Endodermal cell (in vitro differentiated cells): Measurements from ENCODE around the gene CEBPZ. TPM values are rescaled to one million over a fixed set of nuclear protein-coding genes. Genes with fewer than 3 reads are reported as not detected.

Source experiments
- DNase-seq: peaks from one replicate; pipeline ENCODE4 v3.0.0-alpha.2; 2017
- H3K27ac ChIP-seq: 2 replicates; pipeline ENCODE4 v1.5.1; 2013; ENCODE audit warnings: mild to moderate bottlenecking, low read depth, low read length, moderate library complexity
- H3K27me3 ChIP-seq: 2 replicates; pipeline ENCODE4 v1.6.1; 2013; ENCODE audit warnings: mild to moderate bottlenecking, low read length, moderate library complexity; ENCODE audit not compliant: insufficient read depth, control insufficient read depth, poor library complexity, severe bottlenecking
- H3K36me3 ChIP-seq: 2 replicates; pipeline ENCODE4 v1.7.0; 2013; ENCODE audit warnings: mild to moderate bottlenecking, low read length, moderate library complexity; ENCODE audit not compliant: control insufficient read depth, insufficient read depth
- H3K4me1 ChIP-seq: one replicate; pipeline ENCODE4 v1.7.0; 2013; ENCODE audit warnings: low read length; ENCODE audit not compliant: control insufficient read depth, insufficient read depth
- H3K4me3 ChIP-seq: 2 replicates; pipeline ENCODE4 v1.5.1; 2013; ENCODE audit warnings: mild to moderate bottlenecking, low read length, moderate library complexity
- H3K9ac ChIP-seq: 2 replicates; pipeline ENCODE4 v1.6.1; 2013; ENCODE audit warnings: mild to moderate bottlenecking, low read length, moderate library complexity; ENCODE audit not compliant: poor library complexity, severe bottlenecking; ENCODE audit errors: extremely low read depth
- H3K9me3 ChIP-seq: 2 replicates; pipeline ENCODE4 v1.6.1; 2013; ENCODE audit warnings: mild to moderate bottlenecking, low read length, moderate library complexity; ENCODE audit not compliant: control insufficient read depth
- H3K27ac Mint-ChIP-seq: 2 replicates; pipeline ENCODE4 v1.8.0; 2020; ENCODE audit warnings: mixed read lengths
- H3K27me3 Mint-ChIP-seq: 2 replicates; pipeline ENCODE4 v1.8.0; 2021; ENCODE audit warnings: mild to moderate bottlenecking, mixed read lengths; ENCODE audit not compliant: insufficient read depth
- H3K36me3 Mint-ChIP-seq: 2 replicates; pipeline ENCODE4 v1.8.0; 2020; ENCODE audit warnings: low read depth, mixed read lengths
- H3K4me1 Mint-ChIP-seq: 2 replicates; pipeline ENCODE4 v1.8.0; 2020; ENCODE audit warnings: mixed read lengths
- H3K4me3 Mint-ChIP-seq: 2 replicates; pipeline ENCODE4 v1.8.0; 2020; ENCODE audit warnings: mild to moderate bottlenecking, moderate library complexity, mixed read lengths
- H3K9me3 Mint-ChIP-seq: 2 replicates; pipeline ENCODE4 v1.8.0; 2020; ENCODE audit warnings: mild to moderate bottlenecking, mixed read lengths
- CTCF ChIP-seq: fragments of 200-600 bp; sonication (generic); conservative IDR thresholded peaks from 2 replicates; pipeline ENCODE4 v1.5.0; 2021; ENCODE audit warnings: antibody characterized with exemption, mild to moderate bottlenecking
- whole genome bisulfite sequencing, 2 experiments: methylation state at CpG; one replicate each; pipeline versions ENCODE4 v1.1.5 to v1.1.7; 2013; ENCODE audit warnings: missing lambda C conversion rate in 2 of 2, mixed read lengths in 1 of 2; ENCODE audit not compliant: insufficient coverage in 1 of 2, insufficient read length in 1 of 2; 5-methylcytosine and 5-hydroxymethylcytosine counted together
- total RNA-seq, 2 donors: library from RNA; stranded (reverse); fragmentation: NEBNext Ultra II Directional in 1 of 2; extraction: Animal tissue kit (Norgen Biotek cat#: 25700) in 1 of 2; gene quantifications; 2 replicates in 1 of 2; 3 replicates in 1 of 2; pipeline ENCODE4 v1.2.1, GENCODE V29; 2021

CEBPZ gene
- total RNA-seq, 2 donors from 2014 or later, result 66.9 to 80.5 TPM

DNA sequence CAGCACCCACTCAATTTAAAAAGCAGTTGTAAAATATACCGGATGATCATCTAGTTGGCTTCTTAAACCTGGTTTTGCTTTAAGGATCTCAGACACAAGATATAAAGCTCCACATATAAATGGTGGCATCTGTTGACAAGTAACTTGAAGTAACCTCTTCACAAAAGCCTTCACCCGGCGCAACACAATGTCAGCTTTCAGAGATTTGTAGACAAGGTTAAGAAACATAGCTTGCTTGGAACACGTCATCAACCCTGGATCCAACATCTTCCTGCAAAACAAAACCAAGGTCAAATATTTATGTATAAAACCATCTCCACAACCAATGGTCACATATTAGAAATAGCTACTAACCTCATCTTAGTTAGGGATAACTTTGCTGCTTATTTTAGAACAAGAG lies 8.3 kb downstream of the CEBPZ start:
- no peak overlapping the region for H3K27ac ChIP-seq
- no peaks in the 10 kb centered on the region for H3K9me3 ChIP-seq
- TF ChIP-seq CTCF, result no peak
- H3K27me3 Mint-ChIP-seq, result no peaks in the 10 kb centered on the region
- no peak overlapping the region for H3K9ac ChIP-seq
- H3K9me3 Mint-ChIP-seq, result no peaks in the 10 kb centered on the region
- peaks cover 23% of the 10 kb centered on the region for H3K4me1 Mint-ChIP-seq
- DNase-seq, result no peak
- no peak overlapping the region for H3K4me3 ChIP-seq
- 93 to 97% methylated on average over 4 of the region's 4 CpGs for WGBS, 2 experiments
- H3K27me3 ChIP-seq, result no peaks in the 10 kb centered on the region
- no peaks in the 10 kb centered on the region for H3K4me1 ChIP-seq
- H3K4me3 Mint-ChIP-seq, result no peak overlapping the region
- peaks cover 65% of the 10 kb centered on the region for H3K36me3 Mint-ChIP-seq
- peaks cover 82% of the 10 kb centered on the region for H3K36me3 ChIP-seq
- H3K27ac Mint-ChIP-seq, result no peak overlapping the region

- Mint-ChIP-seq H3K36me3 (peaks cover 76% of the 10 kb centered on the region), H3K27me3 (no peaks in the 10 kb centered on the region), H3K4me1 (peaks cover 3% of the 10 kb centered on the region), H3K9me3 (no peaks in the 10 kb centered on the region), H3K27ac (no peak overlapping the region), H3K4me3 (no peak overlapping the region)
- Histone ChIP-seq H3K4me1 (no peaks in the 10 kb centered on the region), H3K27ac (no peak overlapping the region), H3K36me3 (peaks cover 85% of the 10 kb centered on the region), H3K9me3 (no peaks in the 10 kb centered on the region), H3K4me3 (no peak overlapping the region), H3K9ac (no peak overlapping the region), H3K27me3 (no peaks in the 10 kb centered on the region)
- DNase-seq, result no peak
- 93 to 96% methylated on average over 3 to 4 of the region's 4 CpGs for WGBS, 2 experiments
- no peak for TF ChIP-seq CTCF
These were observed 12.3 kb downstream of the CEBPZ start for GRCh38 chr2:37219046-37219445.

DNA sequence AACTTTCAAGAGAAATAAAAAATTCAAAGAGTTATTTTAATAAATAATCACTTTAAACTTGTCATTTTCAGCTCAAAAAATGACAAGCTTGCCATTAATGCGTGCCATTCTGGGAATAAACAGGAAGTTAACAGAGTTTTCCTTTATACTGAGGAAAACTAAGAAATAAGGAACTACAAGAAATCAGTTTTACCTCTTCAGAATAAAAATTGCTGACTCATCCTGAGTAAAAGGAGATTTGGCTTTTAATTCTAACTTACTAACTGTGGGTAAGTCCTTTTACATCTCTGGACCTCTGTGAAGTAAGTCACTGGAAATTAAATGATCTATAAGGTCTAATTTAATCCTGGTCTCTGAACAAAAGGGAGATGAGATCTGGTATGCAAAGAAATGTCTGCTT lies 16.1 kb downstream of the CEBPZ start:
- no peak for DNase-seq
- Mint-ChIP-seq H3K27me3 (no peaks in the 10 kb centered on the region), H3K36me3 (peaks cover 73% of the 10 kb centered on the region), H3K27ac (peak overlapping the region; percentile 23), H3K4me1 (no peaks in the 10 kb centered on the region), H3K9me3 (no peaks in the 10 kb centered on the region), H3K4me3 (no peak overlapping the region)
- 71% methylated on average over 1 of the region's 1 CpG; no CpG with 5 or more reads in 1 of the 2 experiments for WGBS, 2 experiments
- Histone ChIP-seq H3K9ac (no peak overlapping the region), H3K36me3 (peaks cover 86% of the 10 kb centered on the region), H3K9me3 (peaks cover 9% of the 10 kb centered on the region), H3K27ac (no peak overlapping the region), H3K27me3 (no peaks in the 10 kb centered on the region), H3K4me3 (no peak overlapping the region), H3K4me1 (no peaks in the 10 kb centered on the region)
- no peak for TF ChIP-seq CTCF
